OCI-LY1 (cell line): ENCODE data around the gene MLPH.

ENCODE experiments used
- H2AFZ ChIP-seq: fragments of 200-600 bp; sonication (generic), shearing (Covaris generic); 2 replicates; pipeline ENCODE4 v1.6.0; 2014; ENCODE audit warnings: antibody characterized with exemption, mild to moderate bottlenecking, low read length
- H3F3A ChIP-seq: fragments of 200-600 bp; sonication (generic), shearing (Covaris generic); 2 replicates; pipeline ENCODE4 v1.6.0; 2014; ENCODE audit warnings: mild to moderate bottlenecking, antibody characterized with exemption, low read length, moderate library complexity; ENCODE audit not compliant: insufficient read depth
- H3K27ac ChIP-seq: fragments of 200-600 bp; sonication (generic); 2 replicates; pipeline ENCODE4 v1.5.1; 2014; ENCODE audit warnings: low read length, mixed run types, mild to moderate bottlenecking, low read depth; ENCODE audit not compliant: poor library complexity, severe bottlenecking
- H3K27me3 ChIP-seq: fragments of 200-600 bp; sonication (generic); 2 replicates; pipeline ENCODE4 v1.6.0; 2014; ENCODE audit warnings: antibody characterized with exemption, mild to moderate bottlenecking, low read length, moderate library complexity; ENCODE audit not compliant: insufficient read depth
- H3K36me3 ChIP-seq: fragments of 200-600 bp; sonication (generic); 2 replicates; pipeline ENCODE4 v1.6.1; 2014; ENCODE audit warnings: mild to moderate bottlenecking, antibody characterized with exemption, low read length, moderate library complexity, mixed read lengths; ENCODE audit not compliant: insufficient read depth
- H3K4me1 ChIP-seq: fragments of 200-600 bp; sonication (generic); 2 replicates; pipeline ENCODE4 v1.5.1; 2014; ENCODE audit warnings: mild to moderate bottlenecking, low read length, moderate library complexity; ENCODE audit not compliant: insufficient read depth, severe bottlenecking
- H3K4me2 ChIP-seq: fragments of 200-600 bp; sonication (generic), shearing (Covaris generic); 2 replicates; pipeline ENCODE4 v1.6.1; 2014; ENCODE audit warnings: low read length
- H3K4me3 ChIP-seq: fragments of 200-600 bp; sonication (generic); 2 replicates; pipeline ENCODE4 v1.5.1; 2014; ENCODE audit warnings: low read length, low read depth, mild to moderate bottlenecking, mixed read lengths; ENCODE audit not compliant: poor library complexity, severe bottlenecking
- H3K79me2 ChIP-seq: fragments of 200-600 bp; shearing (Covaris generic); 2 replicates; pipeline ENCODE4 v1.6.1; 2016; ENCODE audit warnings: mixed run types, low read length, mixed read lengths; ENCODE audit not compliant: insufficient read depth
- H3K9ac ChIP-seq: fragments of 200-600 bp; sonication (generic), shearing (Covaris generic); 2 replicates; pipeline ENCODE4 v1.6.1; 2014; ENCODE audit warnings: mild to moderate bottlenecking, low read length, mixed read lengths
- H3K9me2 ChIP-seq: fragments of 200-600 bp; sonication (generic), shearing (Covaris generic); 2 replicates; pipeline ENCODE4 v1.6.1; 2014; ENCODE audit warnings: low read depth, mild to moderate bottlenecking, low read length, mixed read lengths
- H3K9me3 ChIP-seq: fragments of 200-600 bp; shearing (Covaris generic); 2 replicates; pipeline ENCODE4 v1.6.1; 2014; ENCODE audit warnings: low read length, mixed read lengths
- H4K20me1 ChIP-seq: fragments of 200-600 bp; sonication (generic), shearing (Covaris generic); 2 replicates; pipeline ENCODE4 v1.6.0; 2016; ENCODE audit warnings: mild to moderate bottlenecking, low read length; ENCODE audit not compliant: insufficient read depth
- EZH2 ChIP-seq: fragments of 200-600 bp; sonication (generic), shearing (Covaris generic); IDR thresholded peaks from 2 replicates; pipeline ENCODE4 v1.8.0; 2017; ENCODE audit warnings: borderline replicate concordance, mixed run types, mild to moderate bottlenecking, antibody characterized with exemption, low read length, moderate library complexity, mixed read lengths
- TF ChIP-seq, protein P1 (sequence below): fragments of 200-600 bp; sonication (generic), shearing (Covaris generic); IDR thresholded peaks from 2 replicates; pipeline ENCODE4 v1.5.1; 2017; ENCODE audit warnings: mild to moderate bottlenecking, antibody characterized with exemption, low read length, moderate library complexity, mixed read lengths

Gene MLPH

DNA sequence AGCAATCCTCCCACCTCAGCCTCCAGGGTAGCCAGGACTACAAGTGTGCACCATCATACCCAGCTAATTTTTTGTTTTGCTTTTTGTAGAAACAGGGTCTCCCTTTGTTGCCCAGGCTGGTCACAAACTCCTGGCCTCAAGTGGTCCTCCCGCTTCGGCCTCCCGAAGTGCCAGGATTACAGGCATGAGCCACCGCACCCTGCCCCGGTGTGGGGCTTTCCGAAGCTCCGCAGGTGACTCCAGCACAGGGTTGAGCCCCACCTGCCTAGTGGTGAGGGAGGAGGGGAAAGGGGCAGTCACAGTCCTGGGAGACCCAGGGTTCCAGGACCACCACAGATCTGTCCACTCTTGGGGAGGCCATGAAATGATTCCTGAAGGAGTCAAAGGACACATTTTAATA is 84.5 kb downstream of the MLPH start:
- no peaks in the 10 kb centered on the region for H3F3A ChIP-seq
- H3K27ac ChIP-seq: no peak overlapping the region
- H3K79me2 ChIP-seq: no peaks in the 10 kb centered on the region
- no peaks in the 10 kb centered on the region for H4K20me1 ChIP-seq
- H2AFZ ChIP-seq: no peak overlapping the region
- TF ChIP-seq EZH2: no peak
- TF ChIP-seq, protein P1, sequence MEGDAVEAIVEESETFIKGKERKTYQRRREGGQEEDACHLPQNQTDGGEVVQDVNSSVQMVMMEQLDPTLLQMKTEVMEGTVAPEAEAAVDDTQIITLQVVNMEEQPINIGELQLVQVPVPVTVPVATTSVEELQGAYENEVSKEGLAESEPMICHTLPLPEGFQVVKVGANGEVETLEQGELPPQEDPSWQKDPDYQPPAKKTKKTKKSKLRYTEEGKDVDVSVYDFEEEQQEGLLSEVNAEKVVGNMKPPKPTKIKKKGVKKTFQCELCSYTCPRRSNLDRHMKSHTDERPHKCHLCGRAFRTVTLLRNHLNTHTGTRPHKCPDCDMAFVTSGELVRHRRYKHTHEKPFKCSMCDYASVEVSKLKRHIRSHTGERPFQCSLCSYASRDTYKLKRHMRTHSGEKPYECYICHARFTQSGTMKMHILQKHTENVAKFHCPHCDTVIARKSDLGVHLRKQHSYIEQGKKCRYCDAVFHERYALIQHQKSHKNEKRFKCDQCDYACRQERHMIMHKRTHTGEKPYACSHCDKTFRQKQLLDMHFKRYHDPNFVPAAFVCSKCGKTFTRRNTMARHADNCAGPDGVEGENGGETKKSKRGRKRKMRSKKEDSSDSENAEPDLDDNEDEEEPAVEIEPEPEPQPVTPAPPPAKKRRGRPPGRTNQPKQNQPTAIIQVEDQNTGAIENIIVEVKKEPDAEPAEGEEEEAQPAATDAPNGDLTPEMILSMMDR: no peak
- no peak overlapping the region for H3K4me2 ChIP-seq
- no peak overlapping the region for H3K4me3 ChIP-seq
- H3K27me3 ChIP-seq: peaks cover 10% of the 10 kb centered on the region; the same call in 1 of the 2 replicates
- H3K4me1 ChIP-seq: no peaks in the 10 kb centered on the region
- no peaks in the 10 kb centered on the region for H3K9me2 ChIP-seq
- no peak overlapping the region for H3K9ac ChIP-seq
- no peaks in the 10 kb centered on the region for H3K36me3 ChIP-seq
- no peaks in the 10 kb centered on the region for H3K9me3 ChIP-seq

DNA sequence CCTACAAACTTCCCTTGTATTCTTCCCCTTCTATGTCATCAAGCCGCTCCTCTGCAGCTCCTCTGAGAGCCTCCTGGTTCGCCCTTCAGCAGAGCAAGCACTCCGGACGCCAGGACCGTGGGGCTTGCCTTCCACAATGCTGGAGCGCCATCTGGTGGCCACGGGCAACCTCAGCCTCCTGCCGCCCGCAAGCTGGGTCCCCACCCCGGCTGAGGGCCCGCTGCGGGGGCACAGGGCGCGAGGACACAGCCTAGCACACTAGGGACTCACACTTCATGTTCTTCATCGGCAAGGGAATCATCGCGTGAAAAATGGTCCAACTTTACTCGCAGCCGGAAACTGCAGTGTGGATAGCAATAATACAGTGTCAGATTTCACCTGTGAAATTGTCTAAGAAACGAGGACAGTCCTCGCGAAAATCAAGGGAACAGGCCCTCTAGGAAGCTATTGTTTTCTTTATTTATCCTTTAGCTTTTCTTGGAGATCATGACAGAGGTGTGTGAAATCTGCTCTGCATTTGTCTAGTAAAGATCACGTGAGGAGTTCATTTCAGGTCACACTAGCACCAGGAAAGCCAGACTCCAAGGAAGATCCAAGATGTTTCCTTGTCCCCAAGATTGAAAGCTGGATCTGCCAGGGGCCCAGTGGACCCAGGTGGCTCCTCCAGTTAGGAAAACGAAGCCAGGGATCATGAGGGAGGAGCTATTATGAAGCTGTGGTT is 85.1 kb downstream of the MLPH start:
- no peak overlapping the region for H3K4me2 ChIP-seq
- no peak overlapping the region for H3K27ac ChIP-seq
- no peaks in the 10 kb centered on the region for H4K20me1 ChIP-seq
- H2AFZ ChIP-seq: no peak overlapping the region
- H3K9me2 ChIP-seq: no peaks in the 10 kb centered on the region
- H3K4me3 ChIP-seq: no peak overlapping the region
- H3K79me2 ChIP-seq: no peaks in the 10 kb centered on the region
- TF ChIP-seq EZH2: no peak
- TF ChIP-seq, protein P1: peak; percentile 97
- no peaks in the 10 kb centered on the region for H3K4me1 ChIP-seq
- no peaks in the 10 kb centered on the region for H3K9me3 ChIP-seq
- H3K36me3 ChIP-seq: no peaks in the 10 kb centered on the region
- H3K27me3 ChIP-seq: peaks cover 10% of the 10 kb centered on the region; the same call in 1 of the 2 replicates
- H3K9ac ChIP-seq: no peak overlapping the region
- no peaks in the 10 kb centered on the region for H3F3A ChIP-seq

DNA sequence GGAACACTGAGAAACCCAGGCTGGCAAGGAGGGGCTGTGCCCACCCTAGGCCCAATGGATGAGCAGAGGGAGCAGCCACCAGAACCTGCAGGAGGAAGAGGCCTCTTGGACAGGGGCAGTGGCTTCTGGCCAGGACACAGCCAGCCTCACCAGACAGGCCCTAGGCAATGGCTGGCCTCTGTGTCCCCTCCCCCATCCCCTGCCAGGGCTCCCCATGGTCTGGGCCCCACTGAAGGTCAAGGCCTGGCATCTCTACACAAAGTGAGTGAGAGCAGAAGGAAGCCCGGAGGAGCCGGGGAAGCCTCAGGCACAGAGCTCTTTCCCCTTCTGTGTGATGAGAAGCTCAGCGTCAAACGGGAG is 85.7 kb downstream of the MLPH start:
- peaks cover 15% of the 10 kb centered on the region for H3K27me3 ChIP-seq
- no peaks in the 10 kb centered on the region for H3K79me2 ChIP-seq
- no peaks in the 10 kb centered on the region for H3K4me1 ChIP-seq
- no peaks in the 10 kb centered on the region for H3K9me2 ChIP-seq
- H3K4me2 ChIP-seq: no peak overlapping the region
- H3F3A ChIP-seq: no peaks in the 10 kb centered on the region
- H2AFZ ChIP-seq: no peak overlapping the region
- no peak overlapping the region for H3K4me3 ChIP-seq
- H3K9ac ChIP-seq: no peak overlapping the region
- H4K20me1 ChIP-seq: no peaks in the 10 kb centered on the region
- TF ChIP-seq, protein P1: no peak
- no peak for TF ChIP-seq EZH2
- no peak overlapping the region for H3K27ac ChIP-seq
- H3K36me3 ChIP-seq: no peaks in the 10 kb centered on the region
- no peaks in the 10 kb centered on the region for H3K9me3 ChIP-seq
